Islet of Langerhans (tissue), 1 donor: ENCODE measurements around the gene MRPS31.
"Not testable (repeated sequence)": the region's sequence is repeated elsewhere in the genome, so short reads cannot be mapped to it uniquely, and the experiment has no call there.

ENCODE experiments used
- FAIRE-seq: peaks from one replicate; lab custom pipeline; 2011; peaks lifted over from hg19 to GRCh38; lab: Jason Lieb, UNC

MRPS31 gene

DNA sequence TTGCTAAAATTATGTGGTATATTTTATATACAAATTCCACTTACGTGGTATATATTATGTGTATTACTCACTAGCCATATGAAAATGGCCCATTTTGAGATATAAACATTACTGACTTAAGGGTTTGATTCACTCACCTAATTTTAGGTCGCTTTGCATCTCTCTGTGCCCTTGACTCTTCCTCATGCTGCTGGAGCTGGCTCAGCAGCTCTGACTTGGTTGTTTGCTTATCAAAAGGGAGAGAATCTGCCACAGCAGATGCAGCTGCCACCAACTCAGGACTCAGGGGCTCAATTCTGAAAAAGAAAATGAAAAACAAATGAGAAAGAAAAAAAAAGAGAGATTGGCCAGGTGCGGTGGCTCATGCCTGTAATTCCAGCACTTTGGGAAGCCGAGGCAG, 12.2 kb downstream of the MRPS31 start:
- FAIRE-seq = no peak

DNA sequence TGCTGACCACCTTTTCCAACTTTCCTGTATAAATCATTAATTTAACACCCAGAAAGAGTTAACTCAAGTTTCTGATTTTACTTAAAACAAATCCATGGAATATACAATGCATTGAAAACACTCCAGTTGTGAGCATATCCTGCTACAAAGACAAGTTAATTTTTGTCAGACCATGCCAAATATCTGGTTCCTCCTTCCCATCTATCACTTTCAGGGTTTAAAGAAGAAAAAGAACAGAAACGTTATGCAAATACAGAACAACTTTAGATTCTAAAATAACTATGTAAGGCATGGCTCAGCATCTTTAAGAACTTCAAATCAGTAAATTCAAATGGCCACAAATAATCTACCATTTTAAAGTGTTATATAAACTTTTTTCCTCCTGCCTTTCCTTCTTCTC, 14.9 kb downstream of the MRPS31 start:
- FAIRE-seq = no peak

DNA sequence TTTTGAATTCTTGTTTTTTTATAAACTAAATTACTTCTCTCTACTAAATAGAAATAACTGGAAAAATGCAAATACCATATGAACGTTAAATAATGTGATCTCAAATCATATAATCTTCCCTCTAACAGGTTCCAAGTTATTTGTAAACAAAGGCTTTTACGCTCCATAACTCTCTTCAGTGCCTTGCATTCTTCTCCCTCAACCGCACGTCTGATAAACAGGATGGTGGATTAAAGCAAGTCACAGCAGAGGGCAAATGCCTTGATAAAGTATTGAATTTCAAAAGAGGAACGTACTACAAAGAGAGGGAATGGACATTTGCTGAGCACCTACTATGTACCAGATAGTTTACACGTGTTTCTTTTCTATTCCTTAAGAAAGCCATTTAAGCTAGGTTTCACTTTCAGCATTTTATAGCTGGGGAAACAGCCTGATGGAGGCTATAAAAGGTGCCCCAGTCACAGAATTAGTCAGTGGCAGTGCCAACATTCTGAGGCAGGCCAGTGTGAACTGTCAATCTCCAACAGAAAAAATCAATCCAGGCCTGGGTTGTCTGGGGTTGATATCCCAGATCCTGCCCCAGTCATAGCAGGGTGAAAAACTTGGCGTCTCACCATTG, 15.8 kb downstream of the MRPS31 start:
- FAIRE-seq = no peak

DNA sequence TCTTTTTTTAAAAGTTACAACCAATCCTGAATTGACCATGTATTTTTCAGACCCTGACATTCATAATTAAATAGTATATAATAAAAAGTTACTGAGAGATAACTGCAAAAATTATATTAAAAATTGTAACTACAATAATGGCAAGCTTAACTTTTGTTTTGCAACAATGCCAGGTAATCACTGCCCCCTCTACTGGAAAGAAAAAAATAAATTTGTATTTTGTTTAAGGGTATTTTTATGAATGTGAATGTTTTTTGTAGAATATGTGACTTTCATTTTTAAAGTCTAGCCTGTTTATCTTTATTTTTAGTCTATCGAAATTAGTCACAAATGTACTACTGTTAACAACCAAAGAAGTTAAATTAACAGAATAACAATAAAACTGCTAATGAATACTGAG, 21.7 kb downstream of the MRPS31 start:
- no peak for FAIRE-seq

DNA sequence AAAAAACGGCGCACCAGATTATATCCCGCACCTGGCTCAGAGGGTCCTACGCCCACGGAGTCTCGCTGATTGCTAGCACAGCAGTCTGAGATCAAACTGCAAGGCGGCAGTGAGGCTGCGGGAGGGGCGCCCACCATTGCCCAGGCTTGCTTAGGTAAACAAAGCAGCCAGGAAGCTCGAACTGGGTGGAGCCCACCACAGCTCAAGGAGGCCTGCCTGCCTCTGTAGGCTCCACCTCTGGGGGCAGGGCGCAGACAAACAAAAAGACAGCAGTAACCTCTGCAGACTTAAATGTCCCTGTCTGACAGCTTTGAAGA, 35.8 kb downstream of the MRPS31 start:
- FAIRE-seq = not testable (repeated sequence)

DNA sequence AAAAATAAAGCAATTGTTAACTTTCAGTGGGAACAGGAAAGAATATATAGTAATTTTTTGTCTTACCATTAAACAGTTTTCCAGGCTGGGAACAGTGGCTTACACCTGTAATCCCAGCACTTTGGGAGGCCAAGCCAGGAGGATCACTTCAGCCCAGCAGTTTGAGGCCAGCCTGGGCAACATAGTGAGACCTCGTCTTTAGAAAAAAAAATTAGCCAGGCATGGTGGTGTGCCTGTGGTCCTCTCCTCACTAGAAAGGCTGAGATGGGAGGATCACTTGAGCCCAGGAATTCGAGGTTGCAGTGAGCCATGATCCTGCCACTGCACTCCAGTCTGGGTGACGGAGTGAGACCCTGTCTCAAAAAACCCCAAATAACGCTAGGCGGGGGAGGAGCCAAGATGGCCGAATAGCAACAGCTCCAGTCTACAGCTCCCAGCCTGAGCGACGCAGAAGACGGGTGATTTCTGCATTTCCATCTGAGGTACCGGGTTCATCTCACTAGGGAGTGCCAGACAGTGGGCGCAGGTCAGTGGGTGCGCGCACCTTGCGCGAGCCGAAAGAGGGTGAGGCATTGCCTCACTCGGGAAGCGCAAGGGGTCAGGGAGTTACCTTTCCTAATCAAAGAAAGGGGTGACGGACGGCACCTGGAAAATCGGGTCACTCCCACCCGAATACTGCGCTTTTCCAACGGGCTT, 36.3 kb downstream of the MRPS31 start:
- not testable (repeated sequence) for FAIRE-seq

DNA sequence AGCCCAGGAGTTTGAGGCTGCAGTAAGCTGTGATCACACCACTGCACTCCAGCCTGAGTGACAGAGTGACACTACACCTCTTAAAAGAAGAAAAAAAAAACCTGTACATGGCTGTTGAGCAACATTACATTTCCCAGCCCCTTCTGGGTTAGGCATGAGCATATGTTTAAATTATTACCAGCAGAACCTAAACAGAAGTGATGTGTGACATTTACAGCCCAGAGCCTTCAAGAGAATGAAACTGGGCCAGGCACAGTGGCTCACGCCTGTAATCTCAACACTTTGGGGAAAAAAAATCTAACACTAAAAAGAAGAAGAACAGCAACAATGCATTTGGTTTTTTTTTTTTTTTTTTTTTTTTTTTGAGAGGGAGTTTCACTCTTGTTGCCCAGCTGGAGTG, 38.3 kb downstream of the MRPS31 start:
- FAIRE-seq = no peak

DNA sequence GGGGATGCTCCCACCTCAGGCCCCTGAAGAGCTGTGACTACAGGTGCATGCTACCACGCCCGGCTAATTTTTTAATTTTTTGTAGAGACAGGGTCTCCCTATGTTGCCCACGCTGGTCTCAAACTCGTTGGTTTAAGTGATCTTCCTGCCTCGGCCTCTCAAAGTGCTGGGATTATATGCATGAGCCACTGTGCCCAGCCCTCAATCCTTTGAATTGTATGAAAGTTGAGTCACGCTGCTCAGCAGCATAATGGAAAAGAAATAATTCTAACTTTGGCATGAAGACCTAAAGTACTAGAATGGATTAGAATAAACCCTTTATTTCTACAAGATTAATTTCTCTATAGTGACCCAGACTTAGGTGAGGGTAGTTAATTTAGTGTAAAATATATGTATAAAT, 42.4 kb downstream of the MRPS31 start:
- FAIRE-seq = no peak

DNA sequence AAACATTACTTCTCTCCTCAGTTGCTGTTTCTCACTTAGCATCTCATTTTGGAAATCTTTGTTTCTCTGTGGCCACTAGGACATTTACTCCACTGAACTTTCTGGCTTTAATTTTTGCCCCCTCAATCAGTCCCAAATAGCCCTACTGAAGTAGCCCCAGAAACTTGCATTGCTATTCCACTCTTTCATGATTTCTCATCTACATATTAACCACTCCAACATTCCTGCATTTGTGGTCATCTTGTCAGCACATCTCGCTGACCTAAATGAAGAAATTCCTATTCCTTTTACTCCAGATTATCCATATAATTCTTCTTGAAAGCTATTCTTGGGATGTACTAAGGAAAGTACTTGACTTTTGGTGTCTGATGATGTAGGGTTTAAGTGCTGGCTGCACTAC, 56.6 kb downstream of the MRPS31 start:
- FAIRE-seq = not testable (repeated sequence)

DNA sequence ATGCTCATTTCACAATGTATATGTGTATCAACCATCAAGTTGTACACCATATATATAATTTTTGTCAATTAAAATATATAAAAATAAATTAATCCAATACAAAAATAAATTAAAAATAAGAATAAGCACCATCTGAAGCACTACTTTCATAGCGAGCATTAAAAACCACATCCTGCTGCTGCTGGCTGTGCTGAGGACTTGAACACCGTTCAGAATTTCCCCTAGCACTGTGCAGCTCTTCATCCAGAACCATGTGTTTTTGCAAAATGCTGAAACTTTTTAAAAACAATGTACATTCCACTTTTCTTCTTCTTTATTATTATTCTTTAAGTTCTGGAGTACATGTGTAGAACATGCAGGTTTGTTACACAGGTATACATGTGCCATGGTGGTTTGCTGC, 64.6 kb downstream of the MRPS31 start:
- FAIRE-seq = no peak

DNA sequence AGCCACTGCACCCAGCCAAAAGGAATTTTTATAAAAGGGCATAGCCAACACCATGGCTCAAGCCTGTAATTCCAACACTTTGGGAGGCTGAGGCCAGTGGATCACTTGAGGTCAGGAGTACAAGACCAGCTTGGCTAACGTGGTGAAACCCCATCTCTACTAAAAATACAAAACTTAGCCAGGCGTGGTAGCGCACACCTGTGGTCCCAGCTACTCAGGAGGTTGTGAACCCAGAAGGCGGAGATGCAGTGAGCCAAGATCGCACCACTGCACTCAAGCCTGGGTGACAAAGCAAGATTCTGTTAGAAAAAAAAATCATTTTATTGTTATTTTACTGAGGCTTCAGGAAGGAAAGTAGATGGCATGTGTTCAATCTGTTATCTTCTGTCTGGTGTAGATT, 73.3 kb downstream of the MRPS31 start:
- no peak for FAIRE-seq

DNA sequence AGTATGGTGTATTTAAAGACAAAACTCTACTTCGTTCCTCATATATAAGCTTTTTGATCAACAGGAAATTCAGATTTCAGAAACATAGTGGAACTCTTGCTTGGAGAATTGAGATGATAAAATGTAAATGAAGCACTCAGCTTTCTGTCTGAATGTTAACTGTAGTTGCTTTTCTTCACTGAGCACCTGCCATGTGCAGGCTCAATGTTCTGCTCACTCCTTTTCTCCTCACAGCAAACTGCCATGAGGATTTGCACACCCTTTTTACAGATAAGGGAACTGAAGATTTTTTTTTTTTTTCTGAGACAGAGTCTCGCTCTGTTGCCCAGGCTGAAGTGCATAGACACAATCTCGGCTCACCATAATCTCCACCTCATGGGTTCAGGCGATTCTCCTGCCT, 76.6 kb downstream of the MRPS31 start:
- no peak for FAIRE-seq

DNA sequence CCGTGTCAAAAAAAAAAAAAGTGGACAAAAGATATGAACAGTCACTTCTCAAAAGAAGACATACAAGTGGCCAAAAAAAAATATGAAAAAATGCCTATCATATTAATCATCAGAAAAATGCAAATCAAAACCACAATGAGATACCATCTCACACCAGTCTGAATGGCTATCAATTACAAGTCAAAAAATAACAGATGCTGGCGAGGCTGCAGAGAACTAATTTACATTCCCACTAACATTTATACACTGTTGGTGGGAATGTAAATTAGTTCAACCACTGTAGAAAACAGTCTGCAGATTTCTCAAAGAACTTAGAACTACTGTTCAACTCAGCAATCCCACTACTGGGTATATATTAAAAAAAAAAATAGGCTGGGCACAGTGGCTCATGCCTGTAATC, 78.0 kb downstream of the MRPS31 start:
- FAIRE-seq = no peak

DNA sequence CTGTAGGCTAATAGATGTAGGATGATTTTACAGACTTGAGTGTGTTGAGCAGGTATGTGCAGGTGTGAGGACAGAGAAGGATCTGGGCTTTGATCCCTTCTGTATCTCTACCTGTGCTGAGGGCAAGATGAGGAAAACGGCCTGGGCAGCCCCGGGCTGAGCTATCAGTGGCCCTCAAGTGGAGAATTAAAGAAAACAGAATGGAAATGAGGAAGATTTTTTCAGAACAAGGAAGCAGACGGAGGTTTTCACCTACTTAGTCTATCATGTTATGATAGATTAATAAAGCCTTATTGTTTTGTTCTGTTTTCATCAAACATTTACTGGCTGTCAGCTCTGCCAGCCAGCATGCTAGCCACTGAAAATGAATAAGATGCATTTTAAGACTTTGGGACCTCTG, 82.2 kb downstream of the MRPS31 start:
- no peak for FAIRE-seq

DNA sequence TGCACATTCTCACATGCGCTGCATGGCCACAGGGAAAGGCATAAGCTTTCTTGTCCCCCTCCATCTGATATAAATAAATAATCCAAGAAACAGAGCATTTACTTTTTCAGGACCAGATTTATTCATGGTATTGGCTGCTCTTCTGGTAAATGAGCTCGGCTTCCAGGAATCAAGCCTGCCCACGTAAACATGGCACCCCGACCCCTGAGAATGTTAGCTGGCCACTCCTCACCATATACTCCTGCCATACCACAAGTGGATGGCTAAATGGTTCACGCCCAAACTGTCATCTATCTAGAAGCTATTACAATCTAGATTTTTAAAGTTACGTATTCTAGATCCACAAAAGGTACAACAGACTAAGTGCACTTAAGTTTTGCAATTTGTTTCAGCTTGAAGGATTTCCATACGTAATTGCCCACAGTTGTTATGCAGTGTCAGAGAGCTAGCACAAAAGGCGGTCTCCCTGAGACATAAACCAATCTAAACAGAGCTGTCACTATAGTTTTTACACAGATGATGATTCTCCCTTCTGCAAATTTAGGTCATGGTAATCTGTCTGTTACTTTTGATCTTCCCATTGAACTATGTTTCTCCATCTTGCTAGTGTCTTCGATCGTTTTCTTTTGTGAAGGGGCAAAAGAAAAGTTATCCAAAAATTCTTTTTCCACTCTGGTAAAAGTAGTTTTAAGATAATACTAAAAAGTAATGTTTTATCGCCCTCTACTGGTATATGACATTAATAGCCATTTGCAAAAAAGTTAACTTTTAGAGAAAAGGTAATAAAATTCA, 88.3 kb downstream of the MRPS31 start:
- peak; percentile 95 for FAIRE-seq

DNA sequence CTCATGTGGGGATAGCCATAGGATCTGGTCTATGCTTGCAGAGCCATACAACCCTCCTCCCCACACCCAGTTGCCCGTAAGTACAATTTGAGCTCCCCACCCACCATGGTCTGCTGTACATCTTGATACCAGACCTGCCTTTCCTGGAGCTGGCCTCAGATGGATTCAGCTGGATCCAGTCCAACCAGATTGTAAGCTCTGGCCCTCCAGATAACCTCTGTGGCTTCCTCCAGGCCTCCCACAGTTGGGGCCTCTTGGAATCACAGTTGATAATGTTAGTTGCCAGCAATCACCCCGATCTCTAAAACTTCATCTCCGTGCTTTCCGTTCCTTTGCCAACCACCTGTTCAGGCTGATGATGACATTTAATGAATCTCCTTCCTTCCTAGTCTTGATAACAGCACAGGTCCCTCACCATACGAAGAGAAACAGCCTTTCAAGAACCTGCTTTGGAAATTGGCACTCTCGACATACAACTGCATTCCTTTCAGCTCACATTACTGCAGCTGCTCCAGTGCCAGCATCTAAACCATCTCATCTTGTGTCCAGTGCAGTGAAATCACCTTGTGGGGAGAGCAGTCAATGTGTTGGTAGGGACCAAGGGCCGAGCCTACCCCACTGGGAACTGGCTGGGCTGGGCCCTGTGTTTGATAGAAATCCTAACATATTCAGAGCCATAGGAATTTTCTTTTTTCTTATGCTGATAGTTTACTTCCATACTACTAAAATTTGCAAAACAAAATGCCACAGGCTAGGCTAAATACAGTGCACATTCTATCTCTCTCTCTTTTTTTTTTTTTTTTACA, 89.4 kb downstream of the MRPS31 start:
- FAIRE-seq = no peak

DNA sequence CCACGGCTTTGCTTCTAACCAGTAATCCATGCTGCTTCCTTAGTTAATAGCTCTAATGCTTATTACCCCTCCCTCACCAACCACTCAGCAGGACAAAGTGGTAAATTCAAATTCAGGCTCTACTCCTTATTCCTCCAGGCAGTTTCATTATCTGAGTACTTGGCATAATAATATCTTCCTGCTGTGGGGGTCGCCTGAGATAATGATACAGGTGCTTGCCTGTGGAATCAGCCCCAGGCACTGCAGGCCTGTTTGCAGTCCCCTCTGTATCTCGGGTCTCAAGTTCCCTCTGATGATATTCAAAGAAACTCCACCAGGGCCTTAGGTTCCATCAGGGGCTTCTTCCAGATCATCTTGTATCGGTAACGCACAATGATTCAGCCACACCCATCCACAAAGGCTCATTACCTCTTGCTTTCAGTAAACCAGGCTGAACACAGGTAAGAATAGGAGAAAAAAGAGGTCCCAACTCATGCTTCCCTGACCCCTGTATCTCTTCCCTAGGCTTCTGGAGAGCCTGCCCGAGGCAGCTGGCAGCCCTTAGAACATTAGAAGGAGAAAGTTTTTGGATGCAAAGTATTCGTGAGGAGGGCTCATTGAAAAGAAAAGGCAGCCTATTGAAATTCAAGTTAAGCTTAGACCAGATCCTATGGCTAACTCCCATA, 90.2 kb downstream of the MRPS31 start:
- no peak for FAIRE-seq

DNA sequence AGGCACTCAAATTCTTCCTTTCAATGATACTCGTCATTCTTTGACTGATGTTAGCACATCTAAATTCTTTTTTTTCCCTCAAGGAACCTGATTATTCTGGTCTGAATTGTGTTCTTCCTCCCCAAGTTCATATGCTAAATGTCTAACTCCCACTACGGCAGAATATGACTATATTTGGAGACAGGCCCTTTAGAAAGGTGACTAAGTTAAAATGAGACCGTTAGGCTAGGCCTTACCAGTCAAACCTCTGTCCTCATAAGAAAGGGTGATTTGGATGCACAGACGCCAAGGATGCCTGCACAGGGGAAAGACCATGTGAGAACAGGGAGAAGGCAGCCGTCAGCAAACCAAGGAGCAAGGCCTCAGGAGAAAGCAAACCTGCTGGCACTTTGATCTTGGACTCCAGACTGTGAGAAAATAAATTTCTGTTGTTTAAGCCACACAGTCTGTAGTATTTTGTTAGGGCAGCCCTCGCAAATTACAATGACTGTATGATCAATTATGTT, 91.5 kb downstream of the MRPS31 start:
- no peak for FAIRE-seq
